HG03039 (cell line): ENCODE measurements around the gene IKZF2.

Experiments
- ATAC-seq: cut with Tn5 transposase; IDR thresholded peaks from one replicate; pipeline ENCODE4 v1.9.1; 2021; ENCODE audit warnings: mild to moderate bottlenecking, moderate library complexity; ENCODE audit not compliant: unreplicated experiment

IKZF2 gene

GRCh38 chr2:212968284-212969081 lies 182.9 kb downstream of the IKZF2 start:
- ATAC-seq = peak; percentile 86

- no peak for ATAC-seq
These were observed 184.5 kb downstream of the IKZF2 start for GRCh38 chr2:212966884-212967283.

GRCh38 chr2:212962691-212963090 lies 188.7 kb downstream of the IKZF2 start:
- no peak for ATAC-seq

- ATAC-seq = no peak
These were observed 190.2 kb downstream of the IKZF2 start for GRCh38 chr2:212961255-212961654.

- no peak for ATAC-seq
These were observed 191.1 kb downstream of the IKZF2 start for GRCh38 chr2:212960336-212960735.

DNA sequence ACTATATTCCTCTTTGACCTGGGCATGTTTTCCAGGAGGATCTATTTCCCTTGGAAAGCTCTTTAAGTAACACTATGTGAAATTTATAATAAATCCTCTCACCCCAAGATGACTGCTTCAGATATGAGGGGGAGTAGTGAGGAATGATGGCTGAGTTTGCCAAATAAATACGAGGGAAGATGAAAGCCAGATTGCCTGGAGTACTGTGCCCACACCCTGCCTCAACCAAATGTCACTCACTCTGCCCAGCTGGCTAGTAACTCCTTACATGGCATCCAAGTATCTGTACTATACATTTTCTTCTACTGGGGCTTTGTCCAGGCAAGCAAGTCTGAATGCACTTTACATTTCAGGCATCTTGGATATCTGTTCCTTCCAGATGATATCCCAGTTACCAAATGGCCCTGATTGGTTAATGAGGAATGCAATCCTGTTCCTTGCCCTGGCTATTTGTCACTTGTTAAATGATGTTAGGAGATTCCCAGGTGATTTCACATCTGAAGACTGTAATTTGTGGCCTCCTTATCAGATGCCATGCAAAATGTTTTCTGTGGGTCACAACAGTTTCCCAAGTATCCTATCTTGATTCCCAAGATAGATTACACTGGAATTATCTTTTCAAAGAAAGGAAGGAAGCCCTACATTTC lies 191.8 kb downstream of the IKZF2 start:
- no peak for ATAC-seq

DNA sequence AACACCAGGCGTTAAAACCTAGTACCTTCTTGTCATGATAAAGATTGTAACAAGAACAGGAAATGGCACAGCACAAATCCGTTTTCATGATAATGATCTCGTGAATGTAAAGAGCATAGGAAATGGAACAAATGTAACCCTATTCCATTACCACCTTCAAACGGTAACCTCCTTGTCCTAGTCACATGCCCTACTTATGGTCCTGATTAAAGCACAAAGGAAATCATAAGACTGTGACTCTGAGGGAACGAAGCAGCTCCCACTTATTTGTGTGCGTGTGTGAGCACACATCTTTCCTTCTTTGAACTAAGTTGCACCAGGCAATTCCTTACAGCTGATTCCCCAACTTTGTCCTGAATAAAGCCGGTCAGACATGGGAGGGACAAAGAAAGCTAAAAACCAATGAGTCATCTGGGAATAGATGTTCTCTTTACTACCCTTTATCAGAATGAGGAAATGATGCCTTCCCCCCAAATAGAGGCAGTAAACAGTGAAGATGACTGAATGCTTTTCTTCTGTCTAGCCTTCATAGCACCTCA lies 192.6 kb downstream of the IKZF2 start:
- no peak for ATAC-seq

DNA sequence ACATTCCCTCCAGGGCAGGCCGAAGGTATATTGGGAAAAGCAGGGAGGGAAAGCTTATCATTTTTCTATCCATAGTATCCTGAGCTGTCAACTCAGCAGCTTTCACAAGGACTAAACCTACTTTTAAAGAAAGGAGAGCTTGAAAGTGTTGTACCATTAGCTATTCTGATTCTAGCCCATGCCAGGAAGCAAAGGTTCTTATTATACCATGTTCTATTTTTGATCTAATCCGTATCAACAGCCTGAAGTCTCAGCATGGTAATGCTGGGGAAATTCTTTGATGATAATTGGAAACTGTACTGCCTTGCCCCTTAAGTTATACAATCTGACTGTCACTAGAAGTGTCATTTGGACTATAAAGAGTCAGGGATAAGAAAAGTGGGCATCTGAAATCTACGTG lies 193.3 kb downstream of the IKZF2 start:
- no peak for ATAC-seq

GRCh38 chr2:212957624-212958023 lies 193.8 kb downstream of the IKZF2 start:
- no peak for ATAC-seq

- no peak for ATAC-seq
These were observed 194.5 kb downstream of the IKZF2 start for GRCh38 chr2:212956665-212957607.

- ATAC-seq = peak; percentile 80
These were observed 198.1 kb downstream of the IKZF2 start for GRCh38 chr2:212953170-212953920.

GRCh38 chr2:212949786-212950185 lies 201.6 kb downstream of the IKZF2 start:
- ATAC-seq = no peak
